BLaER1 (cell line): ENCODE data around the gene DNAJC4.
A peak's percentile ranks its signal among the peaks of the same experiment; 100 is the strongest.

ENCODE experiments used
- H3K27ac ChIP-seq: shearing (Covaris generic); formaldehyde crosslinking; 2 replicates; pipeline ENCODE4 v1.8.1; 2022
- H3K27me3 ChIP-seq: shearing (Covaris generic); formaldehyde crosslinking; 2 replicates; pipeline ENCODE4 v1.8.1; 2022
- H3K36me3 ChIP-seq: shearing (Covaris generic); formaldehyde crosslinking; 2 replicates; pipeline ENCODE4 v1.8.1; 2022
- H3K4me1 ChIP-seq: shearing (Covaris generic); formaldehyde crosslinking; 2 replicates; pipeline ENCODE4 v1.8.1; 2022
- H3K4me2 ChIP-seq: shearing (Covaris generic); formaldehyde crosslinking; 2 replicates; pipeline ENCODE4 v1.8.1; 2022
- H3K4me3 ChIP-seq: shearing (Covaris generic); formaldehyde crosslinking; 2 replicates; pipeline ENCODE4 v1.8.1; 2022
- H3K9ac ChIP-seq: shearing (Covaris generic); formaldehyde crosslinking; 2 replicates; pipeline ENCODE4 v1.8.1; 2022
- H3K9me3 ChIP-seq: shearing (Covaris generic); formaldehyde crosslinking; 2 replicates; pipeline ENCODE4 v1.8.1; 2022
- H4K20me1 ChIP-seq: shearing (Covaris generic); formaldehyde crosslinking; 2 replicates; pipeline ENCODE4 v1.8.1; 2022
- Cebpa-rat ChIP-seq: shearing (Covaris generic); IDR thresholded peaks from 2 replicates; pipeline ENCODE4 v1.8.1; 2022

DNAJC4 gene

DNA sequence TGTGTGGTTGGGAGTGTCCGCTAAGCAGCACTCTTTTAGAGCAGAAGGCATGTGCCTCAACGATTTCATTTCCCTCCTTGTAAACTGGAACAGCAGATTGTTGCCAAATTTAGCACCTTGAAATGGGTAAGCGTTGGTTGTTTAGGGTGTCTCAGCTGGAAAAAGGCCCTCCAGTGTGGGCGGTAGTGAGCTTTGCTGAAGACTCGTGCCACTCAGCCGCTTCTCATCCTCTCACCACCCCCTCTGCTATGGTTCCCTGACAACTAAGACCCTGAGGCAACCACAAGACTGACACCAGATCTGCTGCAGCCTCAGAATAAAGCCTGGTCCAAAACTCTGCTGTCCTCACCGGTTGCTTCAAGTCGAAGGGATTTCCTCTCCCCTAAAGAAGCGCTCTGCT is 33.7 kb upstream of the DNAJC4 start:
- TF ChIP-seq Cebpa-rat: no peak
- Histone ChIP-seq H3K36me3 (no peaks in the 10 kb centered on the region; the same call in none of the 2 replicates), H4K20me1 (peaks cover 20% of the 10 kb centered on the region)

DNA sequence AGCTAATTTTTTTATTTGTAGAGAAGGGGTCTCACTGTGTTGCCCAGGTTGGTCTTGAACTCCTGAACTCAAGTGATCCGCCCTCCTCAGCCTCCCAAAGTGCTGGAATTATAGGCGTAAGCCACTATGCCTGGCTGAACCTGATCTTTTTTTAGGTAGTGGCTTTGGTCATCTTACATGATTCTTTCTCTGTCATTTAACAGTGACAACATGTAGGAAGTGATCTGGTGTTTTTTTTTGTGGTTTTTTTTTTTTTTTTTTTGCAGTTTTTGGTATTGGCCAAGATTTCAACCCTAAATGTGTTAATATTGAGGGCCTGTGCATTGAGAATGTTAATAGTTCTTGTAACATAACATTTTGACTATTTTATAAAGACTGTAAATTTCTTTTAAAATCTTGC is 31.8 kb upstream of the DNAJC4 start:
- H3K4me2 ChIP-seq: no peak overlapping the region
- peaks cover 6% of the 10 kb centered on the region; the same call in 1 of the 2 replicates for H3K4me1 ChIP-seq
- no peaks in the 10 kb centered on the region for H3K27me3 ChIP-seq
- H3K27ac ChIP-seq: no peak overlapping the region
- H3K36me3 ChIP-seq: no peaks in the 10 kb centered on the region; the same call in none of the 2 replicates
- TF ChIP-seq Cebpa-rat: no peak
- H3K9me3 ChIP-seq: no peaks in the 10 kb centered on the region
- H4K20me1 ChIP-seq: peaks cover 39% of the 10 kb centered on the region
- H3K9ac ChIP-seq: no peak overlapping the region
- H3K4me3 ChIP-seq: no peak overlapping the region

More for the DNA sequence above, 33.7 kb upstream of the DNAJC4 start:
- no peak overlapping the region for H3K4me3 ChIP-seq
- H3K27ac ChIP-seq: no peak overlapping the region
- 0 out of 2 replicates have a peak, but pooled peaks cover 16% of the 10 kb centered on the region for H3K4me1 ChIP-seq
- no peaks in the 10 kb centered on the region for H3K9me3 ChIP-seq
- H3K4me2 ChIP-seq: no peak overlapping the region
- H3K27me3 ChIP-seq: no peaks in the 10 kb centered on the region
- H3K9ac ChIP-seq: peak overlapping the region; percentile 2; the same call in 1 of the 2 replicates

DNA sequence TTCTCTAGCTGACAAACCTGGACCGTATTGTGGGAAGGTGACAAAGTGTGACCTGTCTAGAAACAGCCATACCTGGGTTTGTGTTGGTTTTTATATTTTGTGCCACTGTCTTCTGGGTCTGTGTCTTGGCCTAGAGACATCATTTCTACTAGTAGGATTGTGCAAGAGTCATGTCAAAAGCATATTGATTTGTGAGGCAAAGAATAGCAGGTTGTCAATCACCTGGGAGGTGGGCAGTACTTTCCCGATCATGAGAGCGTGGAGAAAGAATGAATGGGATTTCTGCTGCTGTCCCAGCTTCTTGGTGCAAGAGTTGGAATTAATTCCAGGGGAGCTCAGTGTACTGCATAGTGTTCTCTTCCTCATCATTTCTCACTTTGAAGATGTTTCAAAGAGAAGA is 28.8 kb upstream of the DNAJC4 start:
- H3K27ac ChIP-seq: no peak overlapping the region
- H3K9ac ChIP-seq: no peak overlapping the region
- no peak overlapping the region for H3K4me2 ChIP-seq
- H3K9me3 ChIP-seq: no peaks in the 10 kb centered on the region
- H3K36me3 ChIP-seq: peaks cover 5% of the 10 kb centered on the region
- peaks cover 29% of the 10 kb centered on the region for H3K4me1 ChIP-seq
- H3K27me3 ChIP-seq: no peaks in the 10 kb centered on the region
- H4K20me1 ChIP-seq: peaks cover 48% of the 10 kb centered on the region
- no peak for TF ChIP-seq Cebpa-rat
- no peak overlapping the region for H3K4me3 ChIP-seq

DNA sequence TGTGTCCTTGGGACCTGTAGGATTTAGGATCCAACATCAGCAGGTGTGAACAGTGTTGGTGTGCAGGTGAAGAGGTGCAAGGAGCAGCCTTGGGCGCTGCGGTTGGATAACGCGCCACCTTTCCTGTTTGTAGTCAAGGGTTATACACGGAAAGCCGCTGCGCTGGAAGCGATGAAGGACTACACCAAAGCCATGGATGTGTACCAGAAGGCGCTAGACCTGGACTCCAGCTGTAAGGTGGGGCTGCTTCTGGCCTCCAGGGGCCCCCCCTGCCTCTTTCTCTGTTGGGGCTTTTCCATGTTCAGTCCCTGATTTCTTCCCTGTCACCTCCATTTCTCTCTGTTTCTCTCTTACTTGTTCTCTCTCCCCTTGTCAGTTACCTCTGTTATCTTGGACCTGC is 27.4 kb upstream of the DNAJC4 start:
- H3K36me3 ChIP-seq: peaks cover 5% of the 10 kb centered on the region
- H3K9ac ChIP-seq: peak overlapping the region; percentile 40; the same call in 1 of the 2 replicates
- H3K27me3 ChIP-seq: no peaks in the 10 kb centered on the region
- peaks cover 31% of the 10 kb centered on the region for H3K4me1 ChIP-seq
- no peak overlapping the region for H3K4me3 ChIP-seq
- no peak overlapping the region for H3K4me2 ChIP-seq
- no peak overlapping the region for H3K27ac ChIP-seq
- H3K9me3 ChIP-seq: no peaks in the 10 kb centered on the region
- H4K20me1 ChIP-seq: peaks cover 51% of the 10 kb centered on the region
- TF ChIP-seq Cebpa-rat: no peak

DNA sequence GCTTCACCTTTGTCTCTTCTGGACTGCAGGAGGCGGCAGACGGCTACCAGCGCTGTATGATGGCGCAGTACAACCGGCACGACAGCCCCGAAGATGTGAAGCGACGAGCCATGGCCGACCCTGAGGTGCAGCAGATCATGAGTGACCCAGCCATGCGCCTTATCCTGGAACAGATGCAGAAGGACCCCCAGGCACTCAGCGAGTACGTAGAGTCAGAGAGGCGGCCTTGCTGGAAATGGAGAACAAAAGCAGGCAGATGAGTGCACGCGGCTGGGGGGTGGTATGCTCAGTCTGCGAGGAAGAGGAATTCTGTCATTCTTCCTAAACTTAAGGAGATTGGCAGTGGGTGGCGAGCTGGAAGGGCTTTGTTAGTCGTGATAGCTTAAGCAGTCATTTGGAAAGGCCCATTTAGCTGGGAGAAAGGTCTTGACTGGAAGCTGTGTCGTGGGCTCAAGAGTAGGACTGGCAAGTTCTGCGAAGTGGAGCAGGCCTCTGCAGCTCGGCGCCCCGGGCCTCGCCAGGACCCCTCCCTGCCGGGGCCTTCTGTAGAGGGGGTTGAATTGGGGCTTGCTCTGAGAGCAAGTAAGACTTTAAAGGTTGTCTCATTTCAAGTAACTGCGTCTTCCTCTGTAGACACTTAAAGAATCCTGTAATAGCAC is 26.8 kb upstream of the DNAJC4 start:
- Histone ChIP-seq H3K36me3 (peaks cover 9% of the 10 kb centered on the region), H3K4me3 (no peak overlapping the region), H3K9ac (no peak overlapping the region), H4K20me1 (peaks cover 56% of the 10 kb centered on the region), H3K4me1 (peaks cover 36% of the 10 kb centered on the region), H3K27me3 (no peaks in the 10 kb centered on the region), H3K9me3 (no peaks in the 10 kb centered on the region), H3K27ac (no peak overlapping the region), H3K4me2 (no peak overlapping the region)
- no peak for TF ChIP-seq Cebpa-rat

DNA sequence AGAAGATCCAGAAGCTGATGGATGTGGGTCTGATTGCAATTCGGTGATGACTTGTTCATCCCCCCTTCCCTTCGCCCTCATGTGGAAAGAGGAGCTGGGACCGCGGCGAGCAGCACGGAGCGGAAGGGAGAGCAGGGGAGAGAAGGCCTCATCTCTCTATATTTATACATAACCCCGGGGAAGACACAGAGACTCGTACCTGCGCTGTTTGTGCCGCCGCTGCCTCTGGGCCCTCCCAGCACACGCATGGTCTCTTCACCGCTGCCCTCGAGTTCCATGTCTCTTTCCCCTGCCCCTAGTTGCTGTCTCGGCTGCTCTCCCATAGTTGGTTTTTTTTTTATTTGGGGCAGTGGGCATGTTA is 26.3 kb upstream of the DNAJC4 start:
- H3K27ac ChIP-seq: no peak overlapping the region
- H3K4me2 ChIP-seq: peak overlapping the region; percentile 97
- peaks cover 61% of the 10 kb centered on the region for H4K20me1 ChIP-seq
- no peaks in the 10 kb centered on the region for H3K27me3 ChIP-seq
- no peak for TF ChIP-seq Cebpa-rat
- no peak overlapping the region for H3K9ac ChIP-seq
- no peak overlapping the region for H3K4me3 ChIP-seq
- H3K4me1 ChIP-seq: peaks cover 41% of the 10 kb centered on the region
- no peaks in the 10 kb centered on the region for H3K9me3 ChIP-seq
- H3K36me3 ChIP-seq: peaks cover 14% of the 10 kb centered on the region

DNA sequence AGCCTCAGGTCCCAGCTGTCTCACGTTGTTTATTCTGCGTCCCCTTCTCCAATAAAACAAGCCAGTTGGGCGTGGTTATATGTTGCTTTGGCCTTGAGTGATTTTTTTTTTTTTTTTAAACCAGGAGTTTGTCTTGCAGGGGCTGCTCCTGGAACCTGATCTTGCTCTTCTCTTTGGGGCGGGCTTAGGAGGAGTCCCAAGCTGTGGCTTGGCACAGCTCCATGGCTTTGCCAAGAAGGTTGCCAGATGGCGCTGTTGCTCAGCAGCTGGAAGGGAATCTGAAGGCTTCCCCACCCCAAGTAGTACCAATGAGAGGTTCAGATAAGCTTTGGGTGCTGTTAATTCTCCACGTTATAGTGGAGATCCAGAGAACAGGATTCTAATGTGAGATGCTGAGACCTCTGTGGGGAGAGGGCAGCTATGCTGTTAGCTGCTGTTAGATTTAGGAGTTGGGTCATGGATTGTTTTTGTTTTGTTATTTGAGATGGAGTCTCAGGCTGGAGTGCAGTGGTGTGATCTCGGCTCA is 25.8 kb upstream of the DNAJC4 start:
- H3K4me2 ChIP-seq: peak overlapping the region; percentile 97
- no peaks in the 10 kb centered on the region for H3K9me3 ChIP-seq
- peak overlapping the region; percentile 94 for H3K4me3 ChIP-seq
- H3K4me1 ChIP-seq: peaks cover 46% of the 10 kb centered on the region
- H3K27me3 ChIP-seq: no peaks in the 10 kb centered on the region
- peaks cover 66% of the 10 kb centered on the region for H4K20me1 ChIP-seq
- H3K36me3 ChIP-seq: peaks cover 19% of the 10 kb centered on the region
- peak overlapping the region; percentile 98 for H3K9ac ChIP-seq
- TF ChIP-seq Cebpa-rat: no peak
- H3K27ac ChIP-seq: peak overlapping the region; percentile 99

DNA sequence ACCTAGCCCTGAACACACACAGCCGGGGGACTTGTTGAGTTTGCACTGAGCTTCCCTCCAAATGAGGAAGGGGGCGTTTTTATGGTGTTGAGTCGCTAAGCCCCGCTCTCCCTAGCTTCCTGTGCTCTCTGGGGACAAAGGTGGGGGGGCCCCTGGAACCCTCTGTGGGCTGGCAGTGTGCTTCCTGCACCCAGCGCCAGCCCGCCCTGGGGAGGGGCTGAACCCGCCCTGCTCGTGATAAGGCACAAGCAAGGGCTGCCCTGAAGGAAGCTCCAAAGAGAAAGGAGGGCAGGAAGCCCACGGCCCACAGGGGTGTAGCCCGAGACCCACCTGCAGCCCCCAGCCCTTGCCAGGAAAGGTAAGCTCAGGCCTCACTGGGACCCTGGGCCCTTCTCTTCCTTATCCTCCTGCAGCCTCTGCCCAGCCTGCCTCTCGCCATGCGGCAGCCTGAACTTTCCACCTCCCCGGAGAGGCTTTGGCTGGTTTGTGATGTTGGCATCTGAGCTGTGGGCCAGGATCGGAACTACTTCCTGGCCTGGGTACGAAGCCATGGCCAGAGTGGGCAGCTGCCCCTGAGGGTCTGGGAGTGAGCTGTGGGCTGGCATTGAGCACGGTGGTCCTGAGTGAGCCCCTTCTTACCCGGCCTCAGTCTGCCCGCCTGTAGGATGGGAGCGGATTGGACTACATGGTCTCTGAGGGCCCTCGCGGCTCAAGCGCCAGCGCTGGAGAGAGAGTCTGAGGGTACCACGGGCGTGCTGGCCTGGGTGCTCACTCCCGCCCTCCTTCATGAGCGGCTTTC is 23.7 kb upstream of the DNAJC4 start, which contains the start of gene FERMT3:
FERMT3 (plus strand) TSS at position 265 of the 799 bp plus-strand sequence. CDS start 644 bp downstream, outside the sequence.
- Histone ChIP-seq H3K27me3 (no peaks in the 10 kb centered on the region), H3K27ac (peak within 1 kb of the TSS; percentile 99), H3K4me2 (peak within 1 kb of the TSS; percentile 97), H3K9ac (peak within 1 kb of the TSS; percentile 98), H3K36me3 (peaks cover 39% of the 10 kb centered on the region), H4K20me1 (peaks cover 62% of the 10 kb centered on the region), H3K4me3 (peak within 1 kb of the TSS; percentile 94), H3K9me3 (no peaks in the 10 kb centered on the region), H3K4me1 (peaks cover 61% of the 10 kb centered on the region)
- TF ChIP-seq Cebpa-rat: no peak

DNA sequence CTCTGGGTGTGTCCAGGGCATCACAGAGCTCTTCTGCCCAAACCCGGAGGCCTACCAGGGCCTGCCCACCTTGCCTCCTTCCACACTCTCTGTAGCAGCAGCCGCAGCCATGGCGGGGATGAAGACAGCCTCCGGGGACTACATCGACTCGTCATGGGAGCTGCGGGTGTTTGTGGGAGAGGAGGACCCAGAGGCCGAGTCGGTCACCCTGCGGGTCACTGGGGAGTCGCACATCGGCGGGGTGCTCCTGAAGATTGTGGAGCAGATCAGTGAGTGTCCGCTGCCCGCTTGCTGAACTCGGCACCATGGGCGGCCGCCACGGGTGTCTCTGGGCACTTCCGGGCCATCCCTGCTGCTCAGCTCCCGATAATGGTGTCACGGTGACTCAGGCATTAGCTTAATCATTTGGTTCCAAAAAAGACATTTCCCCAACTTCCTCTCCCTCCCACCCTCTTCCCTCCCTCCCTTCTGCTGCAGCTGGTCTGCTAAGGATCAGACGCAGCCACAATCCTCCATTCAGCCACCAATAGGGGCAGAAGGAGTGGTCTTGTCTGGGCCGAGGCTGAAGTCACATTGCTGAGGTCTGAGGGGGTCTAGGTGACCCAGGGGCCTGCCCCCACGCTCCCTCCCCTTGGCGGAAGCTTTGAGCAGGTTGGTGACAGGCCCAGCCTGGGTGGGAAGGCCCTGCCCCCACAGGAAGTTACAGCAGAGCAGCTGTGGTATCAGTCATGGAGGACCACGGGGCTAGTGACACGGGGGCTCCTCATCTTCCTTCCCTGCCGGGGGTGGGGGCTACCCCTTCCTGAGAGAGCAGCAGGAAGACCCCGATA is 22.9 kb upstream of the DNAJC4 start:
- Histone ChIP-seq H3K4me2 (peak overlapping the region; percentile 97), H3K4me3 (peak overlapping the region; percentile 94), H3K9me3 (no peaks in the 10 kb centered on the region), H3K27me3 (no peaks in the 10 kb centered on the region), H3K27ac (peak overlapping the region; percentile 99), H4K20me1 (peaks cover 62% of the 10 kb centered on the region), H3K9ac (peak overlapping the region; percentile 98), H3K4me1 (peaks cover 69% of the 10 kb centered on the region), H3K36me3 (peaks cover 47% of the 10 kb centered on the region)
- no peak for TF ChIP-seq Cebpa-rat
